ENCODE data around the gene PRDX6.

GRCh38 chr1:173470608-173471007 is 6.5 kb upstream of the PRDX6 start:
- TF ChIP-seq, protein P1, sequence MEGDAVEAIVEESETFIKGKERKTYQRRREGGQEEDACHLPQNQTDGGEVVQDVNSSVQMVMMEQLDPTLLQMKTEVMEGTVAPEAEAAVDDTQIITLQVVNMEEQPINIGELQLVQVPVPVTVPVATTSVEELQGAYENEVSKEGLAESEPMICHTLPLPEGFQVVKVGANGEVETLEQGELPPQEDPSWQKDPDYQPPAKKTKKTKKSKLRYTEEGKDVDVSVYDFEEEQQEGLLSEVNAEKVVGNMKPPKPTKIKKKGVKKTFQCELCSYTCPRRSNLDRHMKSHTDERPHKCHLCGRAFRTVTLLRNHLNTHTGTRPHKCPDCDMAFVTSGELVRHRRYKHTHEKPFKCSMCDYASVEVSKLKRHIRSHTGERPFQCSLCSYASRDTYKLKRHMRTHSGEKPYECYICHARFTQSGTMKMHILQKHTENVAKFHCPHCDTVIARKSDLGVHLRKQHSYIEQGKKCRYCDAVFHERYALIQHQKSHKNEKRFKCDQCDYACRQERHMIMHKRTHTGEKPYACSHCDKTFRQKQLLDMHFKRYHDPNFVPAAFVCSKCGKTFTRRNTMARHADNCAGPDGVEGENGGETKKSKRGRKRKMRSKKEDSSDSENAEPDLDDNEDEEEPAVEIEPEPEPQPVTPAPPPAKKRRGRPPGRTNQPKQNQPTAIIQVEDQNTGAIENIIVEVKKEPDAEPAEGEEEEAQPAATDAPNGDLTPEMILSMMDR (IDR thresholded peaks at IDR 0.05; ENCODE audit: low read length): no peak
- TF ChIP-seq EZH2phosphoT487 (IDR thresholded peaks at IDR 0.05; ENCODE audit: low read length): no peak
